HL-60 (cell line): ENCODE data around the gene LACRT.

Source experiments
- DNase-seq, 2 experiments: peaks; one replicate each; pipeline ENCODE4 v3.0.0-alpha.2; 2010 to 2020; ENCODE audit warnings: low read depth in 1 of 2, low spot score in 1 of 2
- H3K27ac ChIP-seq: fragments of 250-450 bp; sonication (Bioruptor Pico); replicated peaks from 2 replicates; pipeline ENCODE4 v1.5.1; 2020; ENCODE audit warnings: mild to moderate bottlenecking, moderate library complexity
- H3K27me3 ChIP-seq: fragments of 250-450 bp; sonication (Bioruptor Pico); 2 replicates; pipeline ENCODE4 v1.5.1; 2021; ENCODE audit warnings: mild to moderate bottlenecking, moderate library complexity; ENCODE audit not compliant: insufficient read depth, poor library complexity, severe bottlenecking
- H3K4me3 ChIP-seq: replicated peaks from 2 replicates; pipeline ENCODE4 v1.5.1; 2011; ENCODE audit warnings: mild to moderate bottlenecking, control low read depth, low read length; ENCODE audit not compliant: insufficient read depth
- CTCF ChIP-seq: IDR thresholded peaks from one replicate; pipeline ENCODE4 v1.5.1; 2011; ENCODE audit warnings: low read length, control low read depth, inconsistent platforms; ENCODE audit not compliant: insufficient read depth
- GABPA ChIP-seq: IDR thresholded peaks from 2 replicates; pipeline ENCODE4 v1.6.1; 2012; ENCODE audit warnings: low read depth
- POLR2AphosphoS5 ChIP-seq: IDR thresholded peaks from 2 replicates; pipeline ENCODE4 v1.6.1; 2012; ENCODE audit warnings: low read depth
- REST ChIP-seq: IDR thresholded peaks from 2 replicates; pipeline ENCODE4 v1.6.1; 2012; ENCODE audit warnings: low read depth; ENCODE audit not compliant: insufficient replicate concordance
- SPI1 ChIP-seq: IDR thresholded peaks from 2 replicates; pipeline ENCODE4 v1.6.1; 2012; ENCODE audit warnings: low read depth, mild to moderate bottlenecking, borderline replicate concordance
- long read RNA-seq: library from polyadenylated mRNA; unstranded; transcript quantifications from one replicate; pipeline ENCODE4 v2.0.0, GENCODE V29; 2020

LACRT gene, protein sequence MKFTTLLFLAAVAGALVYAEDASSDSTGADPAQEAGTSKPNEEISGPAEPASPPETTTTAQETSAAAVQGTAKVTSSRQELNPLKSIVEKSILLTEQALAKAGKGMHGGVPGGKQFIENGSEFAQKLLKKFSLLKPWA
- long read RNA-seq: 0 reads

- no peak within 1 kb of the TSS for H3K4me3 ChIP-seq
- TF ChIP-seq SPI1 (no peak), POLR2AphosphoS5 (no peak), GABPA (no peak), CTCF (no peak), REST (no peak)
- DNase-seq: no peak
- no peak within 1 kb of the TSS for H3K27ac ChIP-seq
- H3K27me3 ChIP-seq: no peaks in the 10 kb centered on the region
Measured at GRCh38 chr12:54634795-54635194, at the start of gene LACRT. Gene LACRT (minus strand): TSS chr12:54634895. CDS start chr12:54634841, 54 bp downstream.

- Histone ChIP-seq H3K27me3 (peaks cover 6% of the 10 kb centered on the region), H3K27ac (no peak overlapping the region), H3K4me3 (no peak overlapping the region)
- DNase-seq: no peak
- TF ChIP-seq CTCF: no peak
- TF ChIP-seq GABPA: no peak
- TF ChIP-seq REST: no peak
- no peak for TF ChIP-seq SPI1
- no peak for TF ChIP-seq POLR2AphosphoS5
Measured at GRCh38 chr12:54683398-54683797, 48.7 kb upstream of the LACRT start.

DNA sequence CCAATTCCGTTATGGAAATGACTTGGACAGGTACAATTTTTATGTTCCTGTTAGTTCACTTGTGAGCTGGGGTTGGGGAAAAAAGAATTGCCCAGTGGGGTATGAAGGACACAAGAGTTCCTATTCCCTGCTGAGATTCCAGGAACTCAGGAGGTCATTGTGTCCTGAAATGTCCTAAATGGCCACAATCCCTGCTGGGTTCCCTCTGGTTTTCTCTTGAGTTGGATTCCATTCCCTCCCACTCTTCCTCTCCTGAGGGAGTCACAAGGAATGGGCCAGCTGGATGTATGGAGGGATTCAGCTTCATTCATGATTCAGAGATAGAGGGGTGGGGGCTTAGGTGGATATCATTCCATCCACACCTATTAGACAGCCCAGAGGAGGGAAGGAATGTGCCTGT, 48.0 kb upstream of the LACRT start:
- DNase-seq: no peak
- no peak for TF ChIP-seq CTCF
- no peak for TF ChIP-seq SPI1
- no peak for TF ChIP-seq REST
- no peak for TF ChIP-seq GABPA
- TF ChIP-seq POLR2AphosphoS5: no peak
- no peak overlapping the region for H3K27ac ChIP-seq
- no peak overlapping the region for H3K4me3 ChIP-seq
- H3K27me3 ChIP-seq: peaks cover 6% of the 10 kb centered on the region
